Transverse colon (tissue), 4 donors: ENCODE results near the gene LMO7. TPM values are rescaled to one million over a fixed set of nuclear protein-coding genes. Genes with fewer than 3 reads are reported as not detected.

ENCODE experiments used
- DNase-seq: peaks from one replicate; pipeline ENCODE4 v3.0.0-alpha.2; 2019
- H3K27ac ChIP-seq, 4 donors: fragments of 200-600 bp; sonication (generic); 2 replicates each; pipeline ENCODE4 v1.5.1; 2016 to 2018; ENCODE audit warnings: inconsistent platforms in 4 of 4
- H3K27me3 ChIP-seq: fragments of 200-600 bp; sonication (generic); 2 replicates; pipeline ENCODE4 v1.5.1; 2017; ENCODE audit warnings: inconsistent platforms
- H3K36me3 ChIP-seq, 4 donors: fragments of 200-600 bp; sonication (generic); 2 replicates each; pipeline ENCODE4 v1.5.1; 2017 to 2019; ENCODE audit warnings: inconsistent platforms in 4 of 4
- H3K4me1 ChIP-seq, 4 donors: fragments of 200-600 bp; sonication (generic); 2 replicates each; pipeline ENCODE4 v1.5.1; 2017 to 2020; ENCODE audit warnings: inconsistent platforms in 4 of 4
- H3K4me3 ChIP-seq, 4 donors: fragments of 200-600 bp; sonication (generic); 1 replicate in 1 of 4; 2 replicates in 3 of 4; pipeline versions ENCODE4 v1.5.1 to v1.6.1; 2017 to 2019; ENCODE audit warnings: inconsistent platforms in 4 of 4
- H3K9me3 ChIP-seq, 2 donors: fragments of 200-600 bp; sonication (generic); 2 replicates each; pipeline ENCODE4 v1.5.1; 2017 to 2019; ENCODE audit warnings: inconsistent platforms in 2 of 2
- EP300 ChIP-seq: sonication (generic); formaldehyde crosslinking; IDR thresholded peaks from one replicate; pipeline ENCODE4 v1.6.1; 2017; ENCODE audit warnings: antibody characterized with exemption, low read depth
- POLR2A ChIP-seq: fragments of 450-650 bp; IDR thresholded peaks from one replicate; pipeline ENCODE4 v1.6.1; 2016; ENCODE audit warnings: antibody characterized with exemption, mild to moderate bottlenecking, moderate library complexity
- POLR2AphosphoS5 ChIP-seq, 3 donors: sonication (generic); formaldehyde crosslinking; IDR thresholded peaks; one replicate each; pipeline ENCODE4 v1.6.1; 2016; ENCODE audit warnings: antibody characterized with exemption in 3 of 3
- WGBS, 2 donors: methylation state at CpG; one replicate each; pipeline ENCODE4 v1.1.5; 2018; ENCODE audit warnings: low coverage in 1 of 2; 5-methylcytosine and 5-hydroxymethylcytosine counted together
- in situ Hi-C, 4 donors: fragments of 200-750 bp; cut with MboI; loops; one replicate each; pipeline versions ENCODE4 v1.15.0 to v1.15.1; 2017; ENCODE audit warnings: low sequenced_read_pairs in 3 of 4, low pct_ligation_motif_present in 1 of 4, low pct_unique_long_range_greater_than_20kb in 1 of 4
- intact Hi-C: fragments of 100-400 bp; cut with DNase I; formaldehyde crosslinking; loops from one replicate; pipeline ENCODE4 v1.15.1; 2023; ENCODE audit warnings: low total_unique reads
- total RNA-seq, 4 donors: library from RNA; depleted of rRNA; stranded (reverse); fragments of >200 nt; gene quantifications; one replicate each; pipeline ENCODE4 v1.1.0, GENCODE V29; 2016
- TF ChIP-seq, protein P1 (sequence below), 5 experiments: fragments of 200-600 bp in 3 of 5; fragments of 450-650 bp in 2 of 5; sonication (generic) in 3 of 5; IDR thresholded peaks; 1 replicate in 2 of 5; 2 replicates in 3 of 5; pipeline ENCODE4 v1.5.1; 2016 to 2017; ENCODE audit warnings: antibody characterized with exemption in 5 of 5, inconsistent platforms in 3 of 5, mild to moderate bottlenecking in 2 of 5, moderate library complexity in 1 of 5

Gene LMO7
- total RNA-seq, 4 donors from 2014 or later, result 82.6 to 304 (median 190) TPM

DNA sequence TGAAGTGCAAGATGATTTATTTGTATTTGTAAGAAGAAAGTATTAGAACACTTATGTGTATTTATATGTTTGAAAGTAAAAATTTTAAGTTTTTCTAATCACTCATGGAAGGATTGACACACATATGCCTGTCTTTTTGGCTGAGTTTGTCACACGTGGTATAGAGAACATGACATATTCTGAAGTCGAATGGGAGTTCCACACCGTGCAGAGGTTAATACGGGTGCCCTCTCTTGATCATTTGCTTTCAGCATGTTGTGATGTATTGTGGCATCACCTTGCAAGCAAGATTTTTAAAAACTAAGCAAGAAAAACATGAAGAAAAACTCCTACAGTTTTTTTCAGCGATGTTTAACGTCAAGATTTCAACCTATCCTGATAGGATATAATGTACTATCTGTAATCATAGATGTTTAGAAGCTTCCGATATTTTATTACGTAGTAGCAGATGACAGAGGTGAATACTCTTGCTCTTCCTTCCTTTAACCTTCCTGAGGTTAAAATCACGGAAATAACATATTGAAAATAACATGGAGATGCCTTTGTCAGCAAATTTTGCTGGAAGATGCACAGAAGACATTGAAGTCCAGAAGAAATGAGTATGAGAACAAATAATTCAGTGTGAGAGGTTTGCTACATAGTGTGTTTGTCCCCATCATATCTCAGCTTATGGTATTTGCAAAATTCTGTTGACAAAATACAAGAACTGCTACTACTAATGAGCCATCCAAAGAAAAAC lies 231.4 kb downstream of the LMO7 start:
- TF ChIP-seq, protein P1, sequence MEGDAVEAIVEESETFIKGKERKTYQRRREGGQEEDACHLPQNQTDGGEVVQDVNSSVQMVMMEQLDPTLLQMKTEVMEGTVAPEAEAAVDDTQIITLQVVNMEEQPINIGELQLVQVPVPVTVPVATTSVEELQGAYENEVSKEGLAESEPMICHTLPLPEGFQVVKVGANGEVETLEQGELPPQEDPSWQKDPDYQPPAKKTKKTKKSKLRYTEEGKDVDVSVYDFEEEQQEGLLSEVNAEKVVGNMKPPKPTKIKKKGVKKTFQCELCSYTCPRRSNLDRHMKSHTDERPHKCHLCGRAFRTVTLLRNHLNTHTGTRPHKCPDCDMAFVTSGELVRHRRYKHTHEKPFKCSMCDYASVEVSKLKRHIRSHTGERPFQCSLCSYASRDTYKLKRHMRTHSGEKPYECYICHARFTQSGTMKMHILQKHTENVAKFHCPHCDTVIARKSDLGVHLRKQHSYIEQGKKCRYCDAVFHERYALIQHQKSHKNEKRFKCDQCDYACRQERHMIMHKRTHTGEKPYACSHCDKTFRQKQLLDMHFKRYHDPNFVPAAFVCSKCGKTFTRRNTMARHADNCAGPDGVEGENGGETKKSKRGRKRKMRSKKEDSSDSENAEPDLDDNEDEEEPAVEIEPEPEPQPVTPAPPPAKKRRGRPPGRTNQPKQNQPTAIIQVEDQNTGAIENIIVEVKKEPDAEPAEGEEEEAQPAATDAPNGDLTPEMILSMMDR (IDR thresholded peaks at IDR 0.05), result no peak
- TF ChIP-seq POLR2AphosphoS5 (IDR thresholded peaks at IDR 0.05) (no peak), POLR2A (no peak), EP300 (no peak)
- DNase-seq, result no peak
- in situ Hi-C loops (loop anchor here in 2 of 4 donors (10.0 to 25.0 kb wide), 2 partner anchors 180 to 1037 kb away; no protein-coding TSS in a partner anchor), intact Hi-C loops (no loop called here)
- no peak overlapping the region for H3K4me3 ChIP-seq
- 76 to 85% methylated on average over 9 of the region's 9 CpGs for WGBS, 2 donors
- H3K27me3 ChIP-seq, result peaks cover 6% of the 10 kb centered on the region
- peaks cover 0 to 6% (median 2%) of the 10 kb centered on the region in 4 donors for H3K4me1 ChIP-seq
- H3K36me3 ChIP-seq, result no peaks in the 10 kb centered on the region
- H3K9me3 ChIP-seq, result no peaks in the 10 kb centered on the region
- no peak overlapping the region for H3K27ac ChIP-seq

DNA sequence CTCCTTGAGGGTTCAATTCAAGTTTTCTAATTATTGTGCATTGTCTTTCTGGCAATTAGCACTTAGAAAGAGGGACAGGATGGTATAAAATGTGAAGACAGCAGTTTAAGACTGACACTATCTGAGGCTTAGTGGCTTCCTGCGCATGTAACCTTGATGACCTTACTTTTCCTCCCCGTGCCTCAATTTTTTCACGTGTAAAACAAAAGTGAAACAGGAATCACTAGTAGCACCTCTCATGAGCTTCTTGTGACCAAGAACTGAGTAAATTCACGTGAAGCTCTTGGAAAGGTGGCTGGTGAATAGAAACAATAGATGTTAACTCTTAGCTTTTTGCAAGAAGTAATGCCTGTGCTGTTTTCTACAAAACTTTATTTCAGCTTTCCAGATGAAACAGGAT lies 233.9 kb downstream of the LMO7 start:
- H3K27me3 ChIP-seq, result peaks cover 6% of the 10 kb centered on the region
- TF ChIP-seq POLR2AphosphoS5 (IDR thresholded peaks at IDR 0.05) (no peak), POLR2A (no peak), EP300 (no peak)
- TF ChIP-seq, protein P1 (IDR thresholded peaks at IDR 0.05), result no peak
- 39 to 60% methylated on average over 1 to 4 of the region's 4 CpGs for WGBS, 2 donors
- no peak overlapping the region for H3K27ac ChIP-seq
- no peak for DNase-seq
- no peaks in the 10 kb centered on the region for H3K9me3 ChIP-seq
- H3K36me3 ChIP-seq, result no peaks in the 10 kb centered on the region
- in situ Hi-C loops, result loop anchor here in 3 of 4 donors (10.0 to 25.0 kb wide), 3 partner anchors 183 to 1035 kb away; no protein-coding TSS in a partner anchor
- intact Hi-C loops, result loop anchor here (5.0 kb wide), 1 partner anchor 602 kb away; no protein-coding TSS in a partner anchor
- H3K4me1 ChIP-seq, result peaks cover 0 to 6% (median 2%) of the 10 kb centered on the region in 4 donors
- no peak overlapping the region for H3K4me3 ChIP-seq

DNA sequence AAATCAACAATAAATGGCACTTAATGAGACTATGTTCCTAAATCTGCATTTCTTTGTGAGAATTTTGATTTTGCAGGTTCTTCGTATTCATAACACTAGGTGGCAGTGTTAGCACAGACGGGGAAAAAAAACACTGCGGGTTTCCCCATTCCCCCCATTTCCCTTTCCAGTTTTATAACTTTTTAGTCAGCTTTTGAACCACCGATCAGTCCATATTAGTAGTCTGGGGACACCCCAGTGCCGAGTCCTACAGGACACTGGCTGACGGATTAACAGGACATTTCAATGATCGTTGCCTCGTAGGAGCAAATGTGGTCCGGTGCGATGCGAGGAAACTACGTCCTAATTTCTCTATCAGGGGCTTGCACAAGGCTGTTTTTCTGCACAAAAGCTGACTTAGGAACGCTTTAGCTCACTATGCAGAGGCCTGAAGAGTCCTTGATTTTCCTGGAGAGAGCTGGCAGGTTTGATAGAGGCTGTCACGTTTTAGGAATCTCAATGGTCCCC lies 234.3 kb downstream of the LMO7 start:
- WGBS, 2 donors, result 31 to 42% methylated on average over 12 to 14 of the region's 14 CpGs
- H3K9me3 ChIP-seq, result no peaks in the 10 kb centered on the region
- DNase-seq, result no peak
- no peak overlapping the region for H3K27ac ChIP-seq
- TF ChIP-seq, protein P1 (IDR thresholded peaks at IDR 0.05), result peak; percentile 65 to 78 (median 70)
- no peak for TF ChIP-seq POLR2AphosphoS5 (IDR thresholded peaks at IDR 0.05)
- H3K36me3 ChIP-seq, result no peaks in the 10 kb centered on the region
- intact Hi-C loops, result loop anchor here (5.0 kb wide), 1 partner anchor 602 kb away; no protein-coding TSS in a partner anchor
- peaks cover 6% of the 10 kb centered on the region for H3K27me3 ChIP-seq
- H3K4me1 ChIP-seq, result peaks cover 0 to 6% (median 2%) of the 10 kb centered on the region in 4 donors
- in situ Hi-C loops, result loop anchor here in 3 of 4 donors (10.0 to 25.0 kb wide), 3 partner anchors 183 to 1034 kb away; no protein-coding TSS in a partner anchor
- peak overlapping the region in 3 of 4 donors; percentile 13 to 37 (median 23) for H3K4me3 ChIP-seq

DNA sequence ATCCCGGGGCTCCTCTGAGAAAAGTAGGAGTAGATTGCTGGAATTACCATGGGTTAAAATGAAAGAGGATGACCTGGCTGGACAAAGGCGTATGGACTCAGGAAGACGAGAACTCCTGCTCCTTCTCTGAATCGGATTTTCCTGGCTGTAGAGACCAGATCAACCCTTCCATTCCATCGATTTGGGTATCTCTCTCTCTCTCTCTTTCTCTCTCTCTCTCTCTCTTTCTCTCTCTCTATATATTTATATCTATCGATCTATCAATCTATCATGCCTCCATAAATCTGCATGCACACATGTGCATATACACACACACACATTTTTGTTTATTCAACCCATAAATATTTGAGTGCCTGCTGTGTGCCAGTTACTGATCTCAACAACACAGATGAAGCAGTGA lies 234.9 kb downstream of the LMO7 start:
- WGBS, 2 donors, result 78 to 83% methylated on average over 4 to 6 of the region's 6 CpGs
- H3K4me3 ChIP-seq, result peak overlapping the region in 2 of 4 donors; percentile 23 to 37
- no peaks in the 10 kb centered on the region for H3K9me3 ChIP-seq
- peaks cover 6% of the 10 kb centered on the region for H3K27me3 ChIP-seq
- DNase-seq, result no peak
- no peak for TF ChIP-seq POLR2AphosphoS5 (IDR thresholded peaks at IDR 0.05)
- TF ChIP-seq, protein P1 (IDR thresholded peaks at IDR 0.05), result no peak
- no peak for TF ChIP-seq EP300
- TF ChIP-seq POLR2A, result no peak
- in situ Hi-C loops, result loop anchor here in 3 of 4 donors (10.0 to 25.0 kb wide), 3 partner anchors 184 to 1034 kb away; no protein-coding TSS in a partner anchor
- no peaks in the 10 kb centered on the region for H3K36me3 ChIP-seq
- H3K27ac ChIP-seq, result no peak overlapping the region
- H3K4me1 ChIP-seq, result peaks cover 0 to 7% (median 2%) of the 10 kb centered on the region in 4 donors
- intact Hi-C loops, result loop anchor here (5.0 kb wide), 1 partner anchor 601 kb away; no protein-coding TSS in a partner anchor
